CD4-positive, CD25-positive, alpha-beta regulatory T cell (primary cell): ENCODE data around the gene INTS2. TPM values are rescaled to one million over a fixed set of nuclear protein-coding genes. Genes with fewer than 3 reads are reported as not detected.
A peak's percentile ranks its signal among the peaks of the same experiment; 100 is the strongest.

Source experiments
- ATAC-seq, 2 donors: fragments of 150-1000 bp; cut with Tn5 transposase; one replicate each; pipeline ENCODE4 v1.10.0; 2021; ENCODE audit warnings: low read depth in 2 of 2, moderate number of reproducible peaks in 2 of 2, moderate library complexity in 1 of 2
- DNase-seq, 3 donors: peaks; one replicate each; pipeline versions ENCODE4 v3.0.0 to v3.0.0-alpha.2; 2012 to 2022; ENCODE audit warnings: mixed read lengths in 1 of 3
- H3K27ac ChIP-seq: one replicate; pipeline ENCODE4 v1.7.0; 2013; ENCODE audit warnings: mild to moderate bottlenecking, low read length; ENCODE audit not compliant: insufficient read depth, poor library complexity, severe bottlenecking
- H3K27me3 ChIP-seq: one replicate; pipeline ENCODE4 v1.7.0; 2013; ENCODE audit warnings: low read length; ENCODE audit not compliant: control insufficient read depth, insufficient read depth
- H3K36me3 ChIP-seq: one replicate; pipeline ENCODE4 v1.7.0; 2013; ENCODE audit warnings: mild to moderate bottlenecking, low read length, moderate library complexity; ENCODE audit not compliant: control insufficient read depth, insufficient read depth
- H3K4me1 ChIP-seq: 2 replicates; pipeline ENCODE4 v1.7.0; 2013; ENCODE audit warnings: mild to moderate bottlenecking, low read length; ENCODE audit not compliant: insufficient read depth, control insufficient read depth, poor library complexity, severe bottlenecking
- H3K4me3 ChIP-seq: one replicate; pipeline ENCODE4 v1.7.0; 2013; ENCODE audit warnings: low read depth, mild to moderate bottlenecking, low read length, moderate library complexity
- H3K9me3 ChIP-seq, 2 experiments: 1 replicate in 1 of 2; 2 replicates in 1 of 2; pipeline ENCODE4 v1.7.0; 2013; ENCODE audit warnings: low read length in 2 of 2, mild to moderate bottlenecking in 1 of 2, moderate library complexity in 1 of 2; ENCODE audit not compliant: control insufficient read depth in 2 of 2
- H3K27ac Mint-ChIP-seq, 3 donors: one replicate each; pipeline ENCODE4 v1.8.0; 2020 to 2022; ENCODE audit warnings: mild to moderate bottlenecking in 3 of 3, mixed read lengths in 3 of 3, moderate library complexity in 2 of 3
- H3K27me3 Mint-ChIP-seq: one replicate; pipeline ENCODE4 v1.8.0; 2022; ENCODE audit warnings: mild to moderate bottlenecking, mixed read lengths
- H3K36me3 Mint-ChIP-seq: one replicate; pipeline ENCODE4 v1.8.0; 2020; ENCODE audit warnings: mixed read lengths
- H3K4me1 Mint-ChIP-seq, 4 donors: one replicate each; pipeline ENCODE4 v1.8.0; 2020 to 2022; ENCODE audit warnings: mixed read lengths in 4 of 4, mild to moderate bottlenecking in 1 of 4
- H3K4me3 Mint-ChIP-seq, 4 donors: one replicate each; pipeline ENCODE4 v1.8.0; 2020 to 2022; ENCODE audit warnings: mild to moderate bottlenecking in 4 of 4, mixed read lengths in 4 of 4, moderate library complexity in 3 of 4
- H3K9me3 Mint-ChIP-seq, 7 donors: one replicate each; pipeline ENCODE4 v1.8.0; 2020 to 2022; ENCODE audit warnings: mixed read lengths in 7 of 7, mild to moderate bottlenecking in 3 of 7, moderate library complexity in 2 of 7
- polyA plus RNA-seq, 4 donors: library from polyadenylated mRNA; unstranded; fragments of 300-500 nt; fragmentation: Illumina TruSeq; gene quantifications; one replicate each; pipeline ENCODE4 v1.2.3, GENCODE V29; 2021
- total RNA-seq: library from RNA; stranded (reverse); gene quantifications from one replicate; pipeline ENCODE4 v1.2.3, GENCODE V29; 2022

The INTS2 gene
- total and polyA plus RNA-seq, 5 donors from 2014 or later: 3.3 to 10.3 (median 4.3) TPM

- no peaks in the 10 kb centered on the region for H3K27me3 ChIP-seq
- H3K27me3 Mint-ChIP-seq: no peaks in the 10 kb centered on the region
- no peak overlapping the region for H3K4me3 Mint-ChIP-seq
Observed at GRCh38 chr17:61848247-61848646, 79.5 kb downstream of the INTS2 start.

GRCh38 chr17:61847659-61848058 lies 80.1 kb downstream of the INTS2 start:
- no peak overlapping the region for H3K27ac Mint-ChIP-seq
- Histone ChIP-seq H3K4me1 (no peaks in the 10 kb centered on the region), H3K27me3 (no peaks in the 10 kb centered on the region), H3K9me3 (no peaks in the 10 kb centered on the region), H3K36me3 (peaks cover 4% of the 10 kb centered on the region), H3K27ac (no peak overlapping the region), H3K4me3 (no peak overlapping the region)
- H3K9me3 Mint-ChIP-seq: no peaks in the 10 kb centered on the region
- H3K4me1 Mint-ChIP-seq: peaks cover 0 to 15% (median 3%) of the 10 kb centered on the region in 4 donors
- DNase-seq (no peak), ATAC-seq (no peak)
- H3K27me3 Mint-ChIP-seq: no peaks in the 10 kb centered on the region
- H3K36me3 Mint-ChIP-seq: peaks cover 26% of the 10 kb centered on the region
- no peak overlapping the region for H3K4me3 Mint-ChIP-seq

More at GRCh38 chr17:61848247-61848646, 79.5 kb downstream of the INTS2 start:
- no peaks in the 10 kb centered on the region for H3K4me1 ChIP-seq
- H3K4me1 Mint-ChIP-seq: peaks cover 0 to 19% (median 3%) of the 10 kb centered on the region in 4 donors
- no peaks in the 10 kb centered on the region for H3K9me3 ChIP-seq
- DNase-seq (no peak), ATAC-seq (no peak)
- H3K9me3 Mint-ChIP-seq: no peaks in the 10 kb centered on the region
- no peak overlapping the region for H3K27ac Mint-ChIP-seq
- H3K27ac ChIP-seq: no peak overlapping the region
- H3K36me3 Mint-ChIP-seq: peaks cover 24% of the 10 kb centered on the region
- no peak overlapping the region for H3K4me3 ChIP-seq
- peaks cover 4% of the 10 kb centered on the region for H3K36me3 ChIP-seq

- no peak for ATAC-seq
Observed at GRCh38 chr17:61846761-61847375, 80.9 kb downstream of the INTS2 start.

GRCh38 chr17:61846088-61846487 lies 81.7 kb downstream of the INTS2 start:
- Mint-ChIP-seq H3K36me3 (peaks cover 21% of the 10 kb centered on the region), H3K27me3 (peaks cover under 1% of the 10 kb centered on the region), H3K9me3 (peaks cover 0 to 2% (median 0%) of the 10 kb centered on the region in 7 donors), H3K4me1 (peaks cover 0 to 8% (median 0%) of the 10 kb centered on the region in 4 donors), H3K27ac (no peak overlapping the region), H3K4me3 (no peak overlapping the region)
- Histone ChIP-seq H3K27ac (no peak overlapping the region), H3K9me3 (no peaks in the 10 kb centered on the region), H3K4me1 (no peaks in the 10 kb centered on the region), H3K4me3 (no peak overlapping the region), H3K27me3 (no peaks in the 10 kb centered on the region), H3K36me3 (peaks cover 4% of the 10 kb centered on the region)
- DNase-seq: no peak
- ATAC-seq: no peak

More at GRCh38 chr17:61846761-61847375, 80.9 kb downstream of the INTS2 start:
- peaks cover 26% of the 10 kb centered on the region for H3K36me3 Mint-ChIP-seq
- no peak for DNase-seq
- Histone ChIP-seq H3K27ac (no peak overlapping the region), H3K36me3 (peaks cover 4% of the 10 kb centered on the region), H3K9me3 (no peaks in the 10 kb centered on the region), H3K4me3 (no peak overlapping the region), H3K4me1 (no peaks in the 10 kb centered on the region), H3K27me3 (no peaks in the 10 kb centered on the region)
- peaks cover 0 to under 1% (median 0%) of the 10 kb centered on the region in 7 donors for H3K9me3 Mint-ChIP-seq
- H3K4me3 Mint-ChIP-seq: no peak overlapping the region
- H3K27ac Mint-ChIP-seq: no peak overlapping the region
- peaks cover 0 to 15% (median 3%) of the 10 kb centered on the region in 4 donors for H3K4me1 Mint-ChIP-seq
- no peaks in the 10 kb centered on the region for H3K27me3 Mint-ChIP-seq

- peaks cover 4% of the 10 kb centered on the region for H3K27me3 Mint-ChIP-seq
- Histone ChIP-seq H3K36me3 (peaks cover 4% of the 10 kb centered on the region), H3K27ac (no peak overlapping the region), H3K4me3 (no peak overlapping the region), H3K4me1 (no peaks in the 10 kb centered on the region), H3K27me3 (no peaks in the 10 kb centered on the region), H3K9me3 (no peaks in the 10 kb centered on the region)
- H3K9me3 Mint-ChIP-seq: peaks cover 0 to 2% (median 0%) of the 10 kb centered on the region in 7 donors
- peaks cover 20% of the 10 kb centered on the region for H3K36me3 Mint-ChIP-seq
- no peak overlapping the region for H3K4me3 Mint-ChIP-seq
- ATAC-seq (no peak), DNase-seq (no peak)
- H3K4me1 Mint-ChIP-seq: peaks cover 0 to 4% (median 0%) of the 10 kb centered on the region in 4 donors
- peak overlapping the region in 1 of 3 donors; percentile 82 for H3K27ac Mint-ChIP-seq
Observed at GRCh38 chr17:61843435-61843834, 84.3 kb downstream of the INTS2 start.

- H3K9me3 ChIP-seq: no peaks in the 10 kb centered on the region
- H3K27ac ChIP-seq: no peak overlapping the region
- peaks cover 4% of the 10 kb centered on the region for H3K36me3 ChIP-seq
- Mint-ChIP-seq H3K36me3 (peaks cover 20% of the 10 kb centered on the region), H3K4me1 (peaks cover 0 to 4% (median 0%) of the 10 kb centered on the region in 4 donors), H3K4me3 (no peak overlapping the region), H3K27ac (no peak overlapping the region), H3K9me3 (peaks cover 0 to 2% (median 0%) of the 10 kb centered on the region in 7 donors), H3K27me3 (peaks cover 4% of the 10 kb centered on the region)
- ATAC-seq: no peak
- H3K27me3 ChIP-seq: no peaks in the 10 kb centered on the region
- H3K4me3 ChIP-seq: no peak overlapping the region
- DNase-seq: no peak
- H3K4me1 ChIP-seq: no peaks in the 10 kb centered on the region
Observed at GRCh38 chr17:61842899-61843298, 84.9 kb downstream of the INTS2 start.

GRCh38 chr17:61839300-61839786 lies 88.4 kb downstream of the INTS2 start:
- peaks cover 10% of the 10 kb centered on the region for H3K36me3 Mint-ChIP-seq
- ATAC-seq (no peak), DNase-seq (no peak)
- H3K9me3 Mint-ChIP-seq: peaks cover 0 to 2% (median 0%) of the 10 kb centered on the region in 7 donors
- H3K4me1 Mint-ChIP-seq: no peaks in the 10 kb centered on the region
- no peak overlapping the region for H3K27ac ChIP-seq
- H3K27me3 Mint-ChIP-seq: peaks cover 4% of the 10 kb centered on the region
- H3K4me3 ChIP-seq: no peak overlapping the region
- no peaks in the 10 kb centered on the region for H3K36me3 ChIP-seq
- H3K9me3 ChIP-seq: no peaks in the 10 kb centered on the region
- H3K4me1 ChIP-seq: no peaks in the 10 kb centered on the region
- H3K4me3 Mint-ChIP-seq: no peak overlapping the region
- H3K27me3 ChIP-seq: no peaks in the 10 kb centered on the region
- H3K27ac Mint-ChIP-seq: no peak overlapping the region
